ENCODE data around the gene SMYD3.

DNA sequence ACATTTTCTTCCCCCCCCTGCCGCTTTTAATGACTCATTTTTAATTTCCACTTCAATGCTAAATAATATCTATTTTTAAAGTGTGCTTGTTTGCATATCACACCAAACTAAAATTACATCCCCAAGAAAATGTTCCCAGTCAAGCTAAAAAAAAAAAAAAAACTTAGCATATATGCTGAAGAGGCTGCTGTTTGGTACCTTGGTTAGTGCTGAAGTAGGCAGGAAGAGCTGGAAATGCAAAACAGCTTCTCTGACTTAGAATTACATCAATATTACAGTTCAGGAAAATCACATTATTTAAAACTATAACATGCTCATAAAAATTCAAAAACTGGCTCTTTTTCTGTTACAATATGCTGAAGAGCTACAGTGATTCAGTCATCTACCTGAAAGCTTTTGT, 372.3 kb downstream of the SMYD3 start:
- TF ChIP-seq CHD1 (IDR thresholded peaks at IDR 0.05; ENCODE audit: low read depth, low read length) (no peak), MAZ (IDR thresholded peaks at IDR 0.05; ENCODE audit: borderline replicate concordance, low read depth, low read length) (no peak), POLR2A (IDR thresholded peaks at IDR 0.05; ENCODE audit: low read depth, low read length) (no peak)
- TF ChIP-seq, protein P1, sequence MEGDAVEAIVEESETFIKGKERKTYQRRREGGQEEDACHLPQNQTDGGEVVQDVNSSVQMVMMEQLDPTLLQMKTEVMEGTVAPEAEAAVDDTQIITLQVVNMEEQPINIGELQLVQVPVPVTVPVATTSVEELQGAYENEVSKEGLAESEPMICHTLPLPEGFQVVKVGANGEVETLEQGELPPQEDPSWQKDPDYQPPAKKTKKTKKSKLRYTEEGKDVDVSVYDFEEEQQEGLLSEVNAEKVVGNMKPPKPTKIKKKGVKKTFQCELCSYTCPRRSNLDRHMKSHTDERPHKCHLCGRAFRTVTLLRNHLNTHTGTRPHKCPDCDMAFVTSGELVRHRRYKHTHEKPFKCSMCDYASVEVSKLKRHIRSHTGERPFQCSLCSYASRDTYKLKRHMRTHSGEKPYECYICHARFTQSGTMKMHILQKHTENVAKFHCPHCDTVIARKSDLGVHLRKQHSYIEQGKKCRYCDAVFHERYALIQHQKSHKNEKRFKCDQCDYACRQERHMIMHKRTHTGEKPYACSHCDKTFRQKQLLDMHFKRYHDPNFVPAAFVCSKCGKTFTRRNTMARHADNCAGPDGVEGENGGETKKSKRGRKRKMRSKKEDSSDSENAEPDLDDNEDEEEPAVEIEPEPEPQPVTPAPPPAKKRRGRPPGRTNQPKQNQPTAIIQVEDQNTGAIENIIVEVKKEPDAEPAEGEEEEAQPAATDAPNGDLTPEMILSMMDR (conservative IDR thresholded peaks at IDR 0.05; ENCODE audit: low read depth, low read length): no peak
- TF ChIP-seq, protein P2, sequence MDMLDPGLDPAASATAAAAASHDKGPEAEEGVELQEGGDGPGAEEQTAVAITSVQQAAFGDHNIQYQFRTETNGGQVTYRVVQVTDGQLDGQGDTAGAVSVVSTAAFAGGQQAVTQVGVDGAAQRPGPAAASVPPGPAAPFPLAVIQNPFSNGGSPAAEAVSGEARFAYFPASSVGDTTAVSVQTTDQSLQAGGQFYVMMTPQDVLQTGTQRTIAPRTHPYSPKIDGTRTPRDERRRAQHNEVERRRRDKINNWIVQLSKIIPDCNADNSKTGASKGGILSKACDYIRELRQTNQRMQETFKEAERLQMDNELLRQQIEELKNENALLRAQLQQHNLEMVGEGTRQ (IDR thresholded peaks at IDR 0.05; ENCODE audit: low read depth, low read length): no peak
